Hepatocyte (in vitro differentiated cells): ENCODE data around the gene MYH2.

Source experiments
- EZH2 ChIP-seq: fragments of 200-600 bp; sonication (generic); IDR thresholded peaks from 2 replicates; pipeline ENCODE4 v1.6.1; 2016; ENCODE audit warnings: antibody characterized with exemption, mild to moderate bottlenecking, borderline replicate concordance
- EZH2phosphoT487 ChIP-seq: fragments of 200-600 bp; sonication (generic); IDR thresholded peaks from one replicate; pipeline ENCODE4 v1.6.1; 2018; ENCODE audit warnings: antibody characterized with exemption, mild to moderate bottlenecking, low read depth, moderate library complexity; ENCODE audit not compliant: unreplicated experiment, severe bottlenecking
- TF ChIP-seq, protein P1 (sequence below): fragments of 200-600 bp; sonication (generic); IDR thresholded peaks from 2 replicates; pipeline ENCODE4 v1.5.1; 2016; ENCODE audit warnings: antibody characterized with exemption, mild to moderate bottlenecking; ENCODE audit not compliant: poor library complexity

DNA sequence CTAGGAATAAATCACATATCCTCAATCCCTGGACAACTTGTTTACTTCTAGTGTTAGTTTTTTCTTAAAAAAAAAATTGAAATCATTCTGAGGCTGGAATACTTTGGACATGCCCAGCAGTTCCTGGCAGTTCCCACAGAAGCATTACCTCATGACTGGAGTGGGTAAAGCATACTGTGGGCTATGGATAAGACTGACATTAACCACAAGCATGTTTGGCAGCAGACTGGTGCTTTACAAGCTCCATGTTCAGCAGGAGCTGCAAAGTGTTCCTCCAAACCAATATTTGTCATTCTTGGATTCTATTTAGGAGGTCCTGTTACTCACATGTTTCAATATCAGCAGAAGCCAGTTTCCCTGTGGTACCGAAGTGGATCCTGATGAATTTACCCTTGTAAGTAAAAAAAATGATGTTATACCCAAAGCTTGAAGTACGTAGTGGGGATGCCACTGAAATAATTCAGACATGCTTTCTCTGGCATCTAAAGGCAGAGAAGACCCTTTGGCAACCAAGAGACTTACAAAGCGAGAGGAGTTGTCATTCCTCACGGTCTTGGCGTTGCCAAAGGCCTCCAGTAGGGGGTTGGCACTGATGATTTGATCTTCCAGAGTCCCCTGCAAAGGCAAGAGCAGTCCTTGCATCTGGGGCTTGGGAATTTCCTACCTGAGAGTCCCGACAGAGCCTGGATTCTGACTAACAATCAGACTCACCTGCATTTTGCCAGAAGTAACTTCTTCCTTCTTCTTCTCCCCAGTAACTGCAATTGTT, 36.0 kb downstream of the MYH2 start:
- TF ChIP-seq, protein P1, sequence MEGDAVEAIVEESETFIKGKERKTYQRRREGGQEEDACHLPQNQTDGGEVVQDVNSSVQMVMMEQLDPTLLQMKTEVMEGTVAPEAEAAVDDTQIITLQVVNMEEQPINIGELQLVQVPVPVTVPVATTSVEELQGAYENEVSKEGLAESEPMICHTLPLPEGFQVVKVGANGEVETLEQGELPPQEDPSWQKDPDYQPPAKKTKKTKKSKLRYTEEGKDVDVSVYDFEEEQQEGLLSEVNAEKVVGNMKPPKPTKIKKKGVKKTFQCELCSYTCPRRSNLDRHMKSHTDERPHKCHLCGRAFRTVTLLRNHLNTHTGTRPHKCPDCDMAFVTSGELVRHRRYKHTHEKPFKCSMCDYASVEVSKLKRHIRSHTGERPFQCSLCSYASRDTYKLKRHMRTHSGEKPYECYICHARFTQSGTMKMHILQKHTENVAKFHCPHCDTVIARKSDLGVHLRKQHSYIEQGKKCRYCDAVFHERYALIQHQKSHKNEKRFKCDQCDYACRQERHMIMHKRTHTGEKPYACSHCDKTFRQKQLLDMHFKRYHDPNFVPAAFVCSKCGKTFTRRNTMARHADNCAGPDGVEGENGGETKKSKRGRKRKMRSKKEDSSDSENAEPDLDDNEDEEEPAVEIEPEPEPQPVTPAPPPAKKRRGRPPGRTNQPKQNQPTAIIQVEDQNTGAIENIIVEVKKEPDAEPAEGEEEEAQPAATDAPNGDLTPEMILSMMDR = no peak
- TF ChIP-seq EZH2phosphoT487 (no peak), EZH2 (no peak)
